NCI-H345 (cell line): ENCODE measurements around the gene ZNF697.

ENCODE experiments used
- DNase-seq: peaks from one replicate; lab custom pipeline; 2025; lab: John Stamatoyannopoulos, UW

ZNF697 gene

GRCh38 chr1:119662034-119662437 is 14.0 kb upstream of the ZNF697 start:
- no peak for DNase-seq

- no peak for DNase-seq
These were observed 12.4 kb upstream of the ZNF697 start for GRCh38 chr1:119660253-119661083.

- no peak for DNase-seq
These were observed 11.6 kb upstream of the ZNF697 start for GRCh38 chr1:119659628-119660027.

- DNase-seq: no peak
These were observed 8.4 kb upstream of the ZNF697 start for GRCh38 chr1:119656410-119656955.

GRCh38 chr1:119655154-119655553 is 7.1 kb upstream of the ZNF697 start:
- no peak for DNase-seq

DNA sequence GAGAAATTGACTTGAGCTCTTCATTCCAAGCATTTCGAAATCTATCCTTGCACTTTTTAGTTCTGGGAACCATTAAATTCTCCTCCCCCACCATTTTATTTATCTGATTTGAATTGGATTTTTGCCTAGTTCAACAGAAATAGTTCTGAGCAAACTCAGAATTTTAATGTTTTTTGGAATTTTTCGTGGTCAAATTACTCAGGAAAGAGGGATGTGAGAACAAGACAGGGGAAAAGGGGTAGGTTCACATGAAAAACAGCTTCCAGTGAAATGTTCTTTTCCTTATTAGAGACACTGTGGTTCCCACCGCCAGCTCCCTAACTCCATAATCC is 5.7 kb upstream of the ZNF697 start:
- DNase-seq: no peak

DNA sequence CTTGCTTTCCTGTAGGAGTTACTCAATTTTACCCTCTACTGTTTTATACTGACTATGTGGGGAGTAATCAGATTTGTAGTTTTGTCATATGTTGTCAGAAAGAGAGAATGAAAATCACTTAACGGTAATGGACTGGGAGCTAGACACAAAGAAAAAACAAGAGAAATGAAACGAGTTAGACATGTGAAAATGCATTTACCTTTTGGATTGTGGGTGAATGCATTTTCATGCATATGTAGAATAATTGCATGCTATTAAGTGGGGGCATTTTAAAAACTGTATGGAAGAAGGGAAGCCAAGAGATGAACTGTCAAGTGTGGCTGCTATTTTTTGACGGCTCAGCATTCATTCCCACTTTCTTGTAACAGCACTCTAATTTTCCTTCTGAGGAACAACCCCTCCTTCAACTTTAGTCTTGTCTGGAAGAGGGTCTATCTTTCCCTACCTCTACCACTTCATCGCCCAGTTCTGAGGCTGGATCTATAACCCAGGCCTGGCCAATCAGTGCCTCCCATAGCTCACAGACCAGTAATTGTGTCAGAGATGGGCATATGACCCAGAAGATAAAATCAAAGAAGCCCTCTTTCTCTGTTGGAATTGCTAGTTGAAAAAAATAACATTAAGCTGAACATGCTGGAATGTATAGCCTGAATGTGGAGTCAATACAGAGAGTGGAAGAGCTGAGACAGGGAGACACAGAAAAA is 5.2 kb upstream of the ZNF697 start:
- DNase-seq: no peak

DNA sequence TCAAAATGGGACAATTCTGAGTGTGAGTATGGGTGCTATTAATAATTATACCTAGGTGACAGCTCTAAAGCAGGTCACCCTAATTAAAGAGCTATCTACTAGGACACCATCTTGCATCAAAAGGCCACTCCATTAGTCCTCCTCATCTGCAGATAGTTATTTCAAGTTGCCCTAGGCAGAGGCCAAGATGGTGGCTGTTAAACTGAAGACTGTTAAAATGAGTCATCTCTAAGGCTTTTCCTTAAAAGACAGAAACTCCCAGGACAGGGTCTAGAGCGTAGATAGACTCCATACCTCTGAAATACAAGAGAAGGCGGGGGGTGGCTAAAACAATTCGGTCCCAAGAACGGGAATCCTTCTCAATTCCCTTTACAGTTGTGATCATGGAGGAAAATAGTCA is 4.5 kb upstream of the ZNF697 start:
- no peak for DNase-seq

- no peak for DNase-seq
These were observed 3.6 kb upstream of the ZNF697 start for GRCh38 chr1:119651641-119652040.

GRCh38 chr1:119651133-119651532 is 3.1 kb upstream of the ZNF697 start:
- DNase-seq: no peak

GRCh38 chr1:119648620-119649004 is 546 bp upstream of the ZNF697 start:
- DNase-seq: no peak

- no peak for DNase-seq
These were observed 785 bp downstream of the ZNF697 start for GRCh38 chr1:119647228-119647733.

DNA sequence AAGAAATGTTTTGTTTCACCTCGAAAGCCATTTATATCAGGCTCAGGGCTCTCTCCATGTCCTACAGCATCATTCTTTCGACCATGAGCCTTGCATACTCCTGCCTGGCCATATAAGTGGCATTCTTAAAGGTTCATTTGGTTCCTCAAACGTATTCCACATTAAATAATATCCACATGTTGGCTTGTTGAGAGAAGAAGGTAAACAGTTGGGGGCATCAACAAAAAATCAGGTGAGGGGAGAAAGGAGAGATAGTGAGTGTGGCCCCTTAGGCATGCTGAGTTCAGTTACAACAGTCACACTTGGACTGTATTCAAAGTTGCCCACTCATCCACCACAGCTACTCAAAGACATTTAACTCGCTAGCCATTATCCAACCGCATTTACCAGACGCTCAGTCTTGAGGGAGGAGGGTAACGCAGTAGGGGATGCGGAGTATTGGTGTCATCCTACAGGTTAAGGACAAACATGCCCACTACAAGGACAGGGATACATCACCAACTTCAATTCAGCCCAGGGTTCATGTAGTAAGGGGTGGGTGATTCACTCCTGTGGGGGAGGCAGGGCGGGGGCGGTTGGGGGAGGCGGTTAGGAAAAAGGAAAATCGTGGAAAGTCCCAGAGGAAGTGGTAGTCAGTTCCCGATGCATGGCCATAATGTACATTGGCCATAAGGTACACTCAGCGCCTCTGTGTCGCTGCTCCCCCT is 1.4 kb downstream of the ZNF697 start:
- DNase-seq: no peak

GRCh38 chr1:119639109-119639508 is 9.0 kb downstream of the ZNF697 start:
- no peak for DNase-seq

DNA sequence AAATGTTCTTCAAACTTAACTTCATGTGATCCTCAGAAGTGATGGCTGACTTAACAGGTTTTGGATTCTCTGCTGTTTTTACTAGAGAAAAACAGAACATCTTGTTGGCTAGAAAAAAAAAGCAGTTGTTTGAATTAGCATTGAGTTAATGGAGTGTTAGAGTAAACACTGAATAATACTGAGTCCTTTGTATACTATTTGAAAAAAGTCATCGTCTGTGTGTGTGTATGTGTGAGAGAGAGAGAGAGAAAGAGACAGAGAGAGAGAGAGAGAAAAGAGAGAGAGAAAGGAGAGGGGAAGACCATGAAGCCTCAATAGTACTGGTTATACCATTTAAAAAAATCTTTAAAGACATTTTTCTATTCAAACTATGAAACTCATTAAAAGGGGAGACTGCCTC is 10.4 kb downstream of the ZNF697 start:
- no peak for DNase-seq

- DNase-seq: no peak
These were observed 11.5 kb downstream of the ZNF697 start for GRCh38 chr1:119636491-119637089.

GRCh38 chr1:119635811-119636390 is 12.2 kb downstream of the ZNF697 start:
- no peak for DNase-seq

DNA sequence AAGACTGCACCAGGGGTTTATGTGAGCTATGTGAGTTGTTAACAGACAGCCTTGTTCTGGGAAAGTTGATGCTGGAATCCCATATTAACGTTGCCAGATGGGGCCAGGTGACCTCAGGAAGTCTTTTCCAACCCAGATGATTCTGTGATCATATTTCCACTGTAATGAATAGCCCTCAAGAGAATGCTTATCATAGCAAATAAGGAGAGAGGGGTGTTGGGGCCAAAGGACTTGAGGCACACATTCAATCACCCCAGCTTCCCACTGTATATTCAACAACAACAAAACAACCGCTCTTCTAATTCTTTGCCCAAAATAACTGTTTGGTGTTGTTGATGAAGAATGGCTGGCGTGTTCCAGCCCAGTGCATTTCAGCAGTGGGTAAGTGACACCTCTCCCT is 14.1 kb downstream of the ZNF697 start:
- no peak for DNase-seq

DNA sequence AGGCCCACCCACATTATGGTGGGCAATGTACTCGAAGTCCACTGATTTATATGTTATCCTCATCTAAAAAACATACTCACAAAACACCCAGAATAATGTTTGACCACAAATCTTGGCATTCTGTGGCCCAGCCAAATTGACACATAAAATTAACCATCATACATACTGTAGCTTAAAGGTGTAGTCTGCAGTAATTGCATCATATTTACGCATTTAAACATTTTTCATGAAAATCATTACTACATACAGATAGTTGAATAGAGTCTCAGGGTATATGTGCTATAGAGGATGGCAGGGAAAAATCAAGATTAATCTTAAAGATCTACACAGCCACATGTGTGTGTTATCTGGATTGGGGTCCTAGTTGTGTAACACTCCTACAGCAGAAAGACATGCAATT is 14.5 kb downstream of the ZNF697 start:
- DNase-seq: no peak

- no peak for DNase-seq
These were observed 15.2 kb downstream of the ZNF697 start for GRCh38 chr1:119632841-119633240.

- no peak for DNase-seq
These were observed 16.0 kb downstream of the ZNF697 start for GRCh38 chr1:119632103-119632490.
